Measurements from ENCODE around the gene RNF217. TPM values are rescaled to one million over a fixed set of nuclear protein-coding genes. Genes with fewer than 3 reads are reported as not detected.

Gene RNF217
- 20.0 and 20.5 TPM in 2 replicates for total RNA-seq

GRCh38 chr6:124961777-124962638, at the start of gene RNF217:
Gene RNF217 (plus strand): TSS chr6:124962437. CDS start chr6:124962545, 108 bp downstream.

Other genes starting within 250 kb of the RNF217 start
- gene TPD52L1, start 191.3 kb downstream of the RNF217 start, total RNA-seq: 121 and 159 TPM in 2 replicates